ENCODE measurements around the gene AHDC1.
"Not testable (repeated sequence)": the region's sequence is repeated elsewhere in the genome, so short reads cannot be mapped to it uniquely, and the experiment has no call there.

The AHDC1 gene

DNA sequence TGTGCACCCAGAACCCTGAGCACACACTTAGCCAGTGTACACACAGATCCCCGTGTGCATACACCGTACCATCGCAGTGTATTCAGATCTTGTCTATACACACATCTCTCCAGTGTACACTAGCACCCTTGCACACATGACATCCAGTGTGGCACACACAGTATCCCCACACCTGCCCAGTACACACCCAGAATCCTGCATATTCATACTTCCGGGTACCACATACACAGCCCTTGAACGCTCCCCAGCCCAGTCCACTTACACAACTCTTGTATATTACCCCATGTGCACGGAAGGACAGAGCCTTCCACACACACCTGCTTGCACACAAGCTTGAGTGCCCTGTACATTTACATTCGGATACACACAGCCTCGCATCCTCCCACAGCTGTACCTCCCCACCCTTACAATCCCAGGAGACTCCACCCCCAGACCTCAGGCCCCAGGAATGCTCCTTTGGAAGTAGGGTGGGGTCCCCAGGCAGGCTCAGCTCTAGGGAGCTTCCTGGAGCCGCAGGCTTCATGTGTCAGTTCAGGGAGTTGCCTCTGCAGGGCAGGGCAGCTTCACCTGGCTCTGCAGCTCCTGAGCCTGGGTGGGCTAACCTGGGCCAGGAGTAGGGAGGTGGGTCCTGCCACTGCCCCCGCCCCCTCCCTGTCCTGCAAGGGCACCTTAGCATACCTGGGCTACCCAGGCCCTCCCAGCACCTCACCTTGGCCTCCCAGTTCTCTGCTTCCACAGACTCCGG lies 46.2 kb downstream of the AHDC1 start:
- no peak for DNase-seq (ENCODE audit: low read depth)
- no peak overlapping the region for H3K4me3 ChIP-seq (ENCODE audit: control insufficient read depth, low read depth, low read length)
- TF ChIP-seq CTCF (conservative IDR thresholded peaks at IDR 0.05; ENCODE audit: control insufficient read depth, insufficient read depth, low read depth, low read length), result no peak

DNA sequence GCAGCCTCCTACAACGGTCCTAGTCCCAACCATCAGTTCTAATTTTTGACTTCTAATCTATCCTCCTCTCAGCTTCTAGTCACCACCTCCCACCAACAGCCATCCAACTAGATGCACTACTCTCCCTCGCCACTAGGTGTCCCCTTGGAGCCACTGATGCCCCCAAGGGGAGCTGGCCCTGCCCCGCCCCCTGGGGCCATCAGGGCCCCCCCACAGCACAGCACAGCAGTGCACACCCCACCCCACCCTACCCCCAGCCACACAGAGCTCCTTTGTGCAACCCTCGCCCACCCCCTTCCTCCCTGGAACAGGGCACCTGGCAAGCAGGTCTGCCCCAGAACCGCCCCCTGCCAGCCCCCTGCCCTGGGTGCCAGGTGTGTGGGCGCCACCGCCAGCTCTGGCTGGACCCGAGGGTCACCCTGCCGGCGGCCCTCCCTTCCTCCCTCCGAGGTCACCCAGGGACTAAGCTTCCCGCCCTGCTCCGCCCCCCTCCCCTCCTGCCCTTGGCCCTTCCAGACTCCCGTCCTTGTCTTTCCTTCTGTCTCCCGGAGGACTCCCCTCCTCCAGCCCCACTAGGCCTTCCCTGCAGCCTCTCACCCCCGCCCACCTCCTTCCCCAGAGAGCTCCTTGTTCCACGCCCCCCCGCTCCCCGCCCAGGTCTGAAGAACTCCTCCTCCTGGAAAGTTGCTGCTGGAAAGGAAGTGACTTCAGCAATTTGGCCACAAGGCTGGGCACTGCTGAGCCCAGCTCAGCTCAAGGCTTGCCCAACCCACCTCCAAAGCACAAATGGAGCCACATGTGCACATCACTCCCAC lies 47.0 kb downstream of the AHDC1 start:
- peak; percentile 96 for DNase-seq (ENCODE audit: low read depth)

GRCh38 chr1:27556435-27556780 lies 47.5 kb downstream of the AHDC1 start:
- H3K4me3 ChIP-seq (ENCODE audit: control insufficient read depth, low read depth, low read length), result no peak overlapping the region
- no peak for DNase-seq (ENCODE audit: low read depth)
- no peak for TF ChIP-seq CTCF (conservative IDR thresholded peaks at IDR 0.05; ENCODE audit: control insufficient read depth, insufficient read depth, low read depth, low read length)

More for the DNA sequence above, 47.0 kb downstream of the AHDC1 start:
- peak; percentile 92 for TF ChIP-seq CTCF (conservative IDR thresholded peaks at IDR 0.05; ENCODE audit: control insufficient read depth, insufficient read depth, low read depth, low read length)
- no peak overlapping the region for H3K4me3 ChIP-seq (ENCODE audit: control insufficient read depth, low read depth, low read length)

DNA sequence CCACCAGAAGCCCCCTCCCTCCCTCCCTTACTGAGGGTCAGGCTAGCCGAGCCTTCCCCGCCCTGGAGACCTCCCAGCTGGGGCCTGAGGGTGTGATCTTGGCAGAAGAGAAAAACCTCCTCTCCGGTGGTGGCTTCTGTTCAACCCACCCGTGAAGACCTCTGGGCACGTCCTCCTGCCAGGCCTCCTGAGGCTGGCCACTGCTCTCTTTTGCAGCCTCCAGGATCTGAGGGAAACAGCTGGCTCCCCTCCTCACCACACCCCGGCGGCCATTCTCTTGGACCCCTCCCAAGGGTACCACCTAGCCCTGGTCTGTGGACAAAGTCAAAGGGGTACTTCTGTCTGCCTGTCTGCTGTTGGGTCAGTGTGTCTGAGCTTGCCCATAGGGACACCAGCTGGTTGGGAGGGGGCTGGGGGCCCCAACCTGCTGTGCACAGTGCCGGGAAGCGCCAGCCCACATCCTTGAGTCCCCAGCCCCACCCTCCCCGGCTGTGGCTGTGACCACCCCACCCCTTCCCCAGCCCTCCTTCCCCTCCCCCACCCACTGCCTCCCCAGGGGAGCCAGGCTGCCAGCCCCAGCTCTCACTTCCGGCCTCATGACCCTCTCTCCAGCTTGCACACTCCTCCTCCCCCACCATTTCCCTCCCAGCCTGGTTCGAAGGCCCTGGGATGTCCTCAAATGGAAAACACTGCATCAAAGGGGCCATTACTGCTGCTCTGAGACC lies 48.1 kb downstream of the AHDC1 start:
- TF ChIP-seq CTCF (conservative IDR thresholded peaks at IDR 0.05; ENCODE audit: control insufficient read depth, insufficient read depth, low read depth, low read length), result no peak
- no peak overlapping the region for H3K4me3 ChIP-seq (ENCODE audit: control insufficient read depth, low read depth, low read length)
- no peak for DNase-seq (ENCODE audit: low read depth)

DNA sequence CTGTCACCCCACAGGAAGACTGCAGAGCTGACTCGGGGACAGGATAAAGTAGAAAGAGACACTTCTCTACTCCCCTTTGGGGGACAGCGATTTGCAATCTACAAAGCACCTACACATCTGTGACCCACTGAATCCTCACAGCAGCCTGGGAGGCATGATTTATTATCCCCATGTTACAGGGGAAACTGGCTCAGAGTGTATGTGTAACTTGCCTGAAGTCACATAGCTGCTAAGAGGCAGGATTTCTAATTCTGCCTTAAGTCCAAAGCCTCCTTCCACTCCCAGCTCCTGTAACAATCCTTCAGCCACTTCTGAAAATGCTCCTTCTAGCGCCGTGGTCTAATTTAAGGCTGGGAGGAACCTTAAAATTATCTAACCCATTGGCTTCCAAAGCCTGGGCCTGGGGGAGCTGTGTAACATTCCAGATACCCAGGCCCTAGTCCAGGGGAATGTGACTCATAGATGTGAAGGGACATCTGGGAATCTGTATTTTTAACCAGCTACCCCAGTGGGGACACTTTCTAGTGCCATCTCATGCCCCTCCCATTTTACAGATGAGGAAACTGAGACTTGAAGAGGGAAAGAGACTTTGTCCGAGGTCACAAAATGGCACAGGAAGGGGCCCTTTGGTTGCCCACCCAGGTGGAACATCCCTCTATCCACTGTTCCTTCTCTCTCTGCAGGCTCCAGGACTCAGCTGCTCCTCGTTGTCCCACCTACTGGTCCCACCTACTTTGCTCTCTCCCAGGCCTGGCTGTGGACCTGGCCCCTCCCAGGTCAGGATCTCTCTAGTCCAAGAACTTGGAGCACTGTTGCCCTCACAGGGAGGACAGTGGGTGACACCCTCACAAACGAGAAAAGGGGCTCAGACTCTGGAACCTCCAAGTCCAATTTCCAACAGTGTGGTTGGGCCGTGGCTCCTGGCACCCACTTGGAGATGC lies 48.9 kb downstream of the AHDC1 start:
- no peak overlapping the region for H3K4me3 ChIP-seq (ENCODE audit: control insufficient read depth, low read depth, low read length)
- no peak for TF ChIP-seq CTCF (conservative IDR thresholded peaks at IDR 0.05; ENCODE audit: control insufficient read depth, insufficient read depth, low read depth, low read length)
- DNase-seq (ENCODE audit: low read depth), result no peak

GRCh38 chr1:27554293-27554692 lies 49.7 kb downstream of the AHDC1 start:
- DNase-seq (ENCODE audit: low read depth), result no peak
- TF ChIP-seq CTCF (conservative IDR thresholded peaks at IDR 0.05; ENCODE audit: control insufficient read depth, insufficient read depth, low read depth, low read length), result no peak
- H3K4me3 ChIP-seq (ENCODE audit: control insufficient read depth, low read depth, low read length), result no peak overlapping the region

- not testable (repeated sequence) for DNase-seq (ENCODE audit: low read depth)
Observed at GRCh38 chr1:27553823-27554222, 50.1 kb downstream of the AHDC1 start.

More at GRCh38 chr1:27553823-27554222, 50.1 kb downstream of the AHDC1 start:
- not testable (repeated sequence) for H3K4me3 ChIP-seq (ENCODE audit: control insufficient read depth, low read depth, low read length)
